Hematopoietic multipotent progenitor cell treated with erythropoietin and hydrocortisone succinate and interleukin-3 and kit ligand, for 6 days (in vitro differentiated cells): ENCODE results near the gene SNRPD1.
A peak's percentile ranks its signal among the peaks of the same experiment; 100 is the strongest.
"Not testable (repeated sequence)": the region's sequence is repeated elsewhere in the genome, so short reads cannot be mapped to it uniquely, and the experiment has no call there.

Source experiments
- DNase-seq: peaks from one replicate; pipeline ENCODE4 v3.0.0-alpha.2; 2015

The SNRPD1 gene

GRCh38 chr18:21638822-21639221 lies 26.7 kb downstream of the SNRPD1 start:
- DNase-seq, result no peak

GRCh38 chr18:21640375-21640774 lies 28.3 kb downstream of the SNRPD1 start:
- not testable (repeated sequence) for DNase-seq

- peak; percentile 85 for DNase-seq
These were observed 38.2 kb downstream of the SNRPD1 start for GRCh38 chr18:21650311-21650710.

- no peak for DNase-seq
These were observed 40.0 kb downstream of the SNRPD1 start for GRCh38 chr18:21652073-21652472.

GRCh38 chr18:21653361-21653760 lies 41.2 kb downstream of the SNRPD1 start:
- no peak for DNase-seq

GRCh38 chr18:21656402-21656801 lies 44.3 kb downstream of the SNRPD1 start:
- DNase-seq, result no peak

- no peak for DNase-seq
These were observed 48.0 kb downstream of the SNRPD1 start for GRCh38 chr18:21660078-21660477.

GRCh38 chr18:21662581-21662980 lies 50.5 kb downstream of the SNRPD1 start:
- no peak for DNase-seq

- DNase-seq, result no peak
These were observed 51.5 kb downstream of the SNRPD1 start for GRCh38 chr18:21663578-21663977.

GRCh38 chr18:21664069-21664468 lies 52.0 kb downstream of the SNRPD1 start:
- no peak for DNase-seq

- DNase-seq, result no peak
These were observed 57.7 kb downstream of the SNRPD1 start for GRCh38 chr18:21669736-21670285.

GRCh38 chr18:21672521-21673267 lies 60.6 kb downstream of the SNRPD1 start:
- no peak for DNase-seq

GRCh38 chr18:21675354-21675753 lies 63.2 kb downstream of the SNRPD1 start:
- not testable (repeated sequence) for DNase-seq

GRCh38 chr18:21678859-21679258 lies 66.7 kb downstream of the SNRPD1 start:
- peak; percentile 21 for DNase-seq

GRCh38 chr18:21680161-21680560 lies 68.0 kb downstream of the SNRPD1 start:
- DNase-seq, result no peak

GRCh38 chr18:21682371-21683051 lies 70.4 kb downstream of the SNRPD1 start:
- peak; percentile 72 for DNase-seq
